ENCODE measurements around the gene SOS1.
"Not testable (repeated sequence)": the region's sequence is repeated elsewhere in the genome, so short reads cannot be mapped to it uniquely, and the experiment has no call there.

The SOS1 gene

GRCh38 chr2:39120771-39121522, at the start of gene SOS1:
Gene SOS1, minus strand, starts transcription at chr2:39121051. Its CDS starts 629 bp downstream, at chr2:39120422.
- TF ChIP-seq CTCF (IDR thresholded peaks at IDR 0.05; ENCODE audit: borderline replicate concordance, insufficient read depth, low read depth, low read length) = no peak
- H3K4me3 ChIP-seq (ENCODE audit: low read depth, low read length) = peak within 1 kb of the TSS; percentile 75

- TF ChIP-seq CTCF (IDR thresholded peaks at IDR 0.05; ENCODE audit: borderline replicate concordance, insufficient read depth, low read depth, low read length) = no peak
- H3K4me3 ChIP-seq (ENCODE audit: low read depth, low read length) = no peak overlapping the region
Observed at GRCh38 chr2:39164089-39164488, 43.2 kb upstream of the SOS1 start.

GRCh38 chr2:39160982-39161381, 40.1 kb upstream of the SOS1 start:
- no peak overlapping the region for H3K4me3 ChIP-seq (ENCODE audit: low read depth, low read length)
- no peak for TF ChIP-seq CTCF (IDR thresholded peaks at IDR 0.05; ENCODE audit: borderline replicate concordance, insufficient read depth, low read depth, low read length)

GRCh38 chr2:39159283-39159682, 38.4 kb upstream of the SOS1 start:
- TF ChIP-seq CTCF (IDR thresholded peaks at IDR 0.05; ENCODE audit: borderline replicate concordance, insufficient read depth, low read depth, low read length) = no peak
- H3K4me3 ChIP-seq (ENCODE audit: low read depth, low read length) = no peak overlapping the region

- no peak for TF ChIP-seq CTCF (IDR thresholded peaks at IDR 0.05; ENCODE audit: borderline replicate concordance, insufficient read depth, low read depth, low read length)
- no peak overlapping the region for H3K4me3 ChIP-seq (ENCODE audit: low read depth, low read length)
Observed at GRCh38 chr2:39158351-39158750, 37.5 kb upstream of the SOS1 start.

GRCh38 chr2:39156846-39157245, 36.0 kb upstream of the SOS1 start:
- H3K4me3 ChIP-seq (ENCODE audit: low read depth, low read length) = no peak overlapping the region
- TF ChIP-seq CTCF (IDR thresholded peaks at IDR 0.05; ENCODE audit: borderline replicate concordance, insufficient read depth, low read depth, low read length) = no peak

- no peak overlapping the region for H3K4me3 ChIP-seq (ENCODE audit: low read depth, low read length)
- no peak for TF ChIP-seq CTCF (IDR thresholded peaks at IDR 0.05; ENCODE audit: borderline replicate concordance, insufficient read depth, low read depth, low read length)
Observed at GRCh38 chr2:39156107-39156506, 35.3 kb upstream of the SOS1 start.

GRCh38 chr2:39155573-39155972, 34.7 kb upstream of the SOS1 start:
- H3K4me3 ChIP-seq (ENCODE audit: low read depth, low read length) = not testable (repeated sequence)

Data from GM12875 (cell line).